DOHH2 (cell line): Measurements from ENCODE around the gene CACNA1D.

Experiments
- H3F3A ChIP-seq: fragments of 200-600 bp; sonication (generic), shearing (Covaris generic); 2 replicates; pipeline ENCODE4 v1.6.0; 2016; ENCODE audit warnings: antibody characterized with exemption, mild to moderate bottlenecking; ENCODE audit not compliant: control insufficient read depth, insufficient read depth
- H3K27ac ChIP-seq: fragments of 200-600 bp; sonication (generic); 2 replicates; pipeline ENCODE4 v1.5.1; 2014; ENCODE audit warnings: low read depth, mild to moderate bottlenecking, low read length, moderate library complexity
- H3K27me3 ChIP-seq: fragments of 200-600 bp; sonication (generic); 2 replicates; pipeline ENCODE4 v1.6.1; 2014; ENCODE audit warnings: mild to moderate bottlenecking, low read length, mixed read lengths; ENCODE audit not compliant: control insufficient read depth
- H3K36me3 ChIP-seq: fragments of 200-600 bp; sonication (generic); 2 replicates; pipeline ENCODE4 v1.6.1; 2014; ENCODE audit warnings: mild to moderate bottlenecking, low read length, moderate library complexity, mixed read lengths; ENCODE audit not compliant: control insufficient read depth
- H3K4me1 ChIP-seq: fragments of 200-600 bp; sonication (generic); 2 replicates; pipeline ENCODE4 v1.6.1; 2014; ENCODE audit warnings: mild to moderate bottlenecking, low read length, mixed read lengths; ENCODE audit not compliant: control insufficient read depth
- H3K4me2 ChIP-seq: fragments of 200-600 bp; sonication (generic); 2 replicates; pipeline ENCODE4 v1.6.0; 2014; ENCODE audit warnings: mild to moderate bottlenecking, low read length, moderate library complexity
- H3K4me3 ChIP-seq: fragments of 200-600 bp; sonication (generic); 2 replicates; pipeline ENCODE4 v1.5.1; 2014; ENCODE audit warnings: mild to moderate bottlenecking, low read length, mixed read lengths
- H3K79me2 ChIP-seq: fragments of 200-600 bp; sonication (generic); 2 replicates; pipeline ENCODE4 v1.6.1; 2014; ENCODE audit warnings: mild to moderate bottlenecking, low read length, mixed read lengths; ENCODE audit not compliant: control insufficient read depth
- H3K9me2 ChIP-seq: fragments of 200-600 bp; sonication (generic); replicated peaks from 2 replicates; pipeline ENCODE4 v1.6.1; 2014; ENCODE audit warnings: mild to moderate bottlenecking, low read length, mixed read lengths; ENCODE audit not compliant: control insufficient read depth
- H3K9me3 ChIP-seq: fragments of 200-600 bp; sonication (generic); 2 replicates; pipeline ENCODE4 v1.6.1; 2014; ENCODE audit warnings: antibody characterized with exemption, low read length, mixed read lengths; ENCODE audit not compliant: control insufficient read depth, insufficient read depth
- H4K20me1 ChIP-seq: fragments of 200-600 bp; sonication (generic); 2 replicates; pipeline ENCODE4 v1.6.0; 2014; ENCODE audit warnings: low read depth, mild to moderate bottlenecking, antibody characterized with exemption, low read length, moderate library complexity; ENCODE audit not compliant: control insufficient read depth, insufficient read depth
- CTCF ChIP-seq: fragments of 200-600 bp; sonication (generic); IDR thresholded peaks from one replicate; pipeline ENCODE4 v1.5.1; 2014; ENCODE audit warnings: antibody characterized with exemption, mild to moderate bottlenecking, low read depth, low read length; ENCODE audit not compliant: poor library complexity, severe bottlenecking
- EZH2phosphoT487 ChIP-seq: fragments of 200-600 bp; sonication (generic); IDR thresholded peaks from 2 replicates; pipeline ENCODE4 v1.6.1; 2017; ENCODE audit warnings: borderline replicate concordance, mild to moderate bottlenecking, antibody characterized with exemption, low read length, moderate library complexity, mixed read lengths

Gene CACNA1D

GRCh38 chr3:53581671-53582070, 87.3 kb downstream of the CACNA1D start:
- H3F3A ChIP-seq, result no peaks in the 10 kb centered on the region
- no peaks in the 10 kb centered on the region for H3K4me1 ChIP-seq
- no peak overlapping the region for H3K4me2 ChIP-seq
- peaks cover 17% of the 10 kb centered on the region; the same call in 1 of the 2 replicates for H3K27me3 ChIP-seq
- no peaks in the 10 kb centered on the region for H3K9me3 ChIP-seq
- H3K36me3 ChIP-seq, result no peaks in the 10 kb centered on the region
- no peak for TF ChIP-seq EZH2phosphoT487
- H3K4me3 ChIP-seq, result no peak overlapping the region
- H3K27ac ChIP-seq, result no peak overlapping the region
- H4K20me1 ChIP-seq, result no peaks in the 10 kb centered on the region
- no peaks in the 10 kb centered on the region for H3K9me2 ChIP-seq
- H3K79me2 ChIP-seq, result no peaks in the 10 kb centered on the region

- no peaks in the 10 kb centered on the region for H3K9me3 ChIP-seq
- no peaks in the 10 kb centered on the region for H3F3A ChIP-seq
- no peak overlapping the region for H3K4me2 ChIP-seq
- no peaks in the 10 kb centered on the region for H3K4me1 ChIP-seq
- no peaks in the 10 kb centered on the region for H4K20me1 ChIP-seq
- no peaks in the 10 kb centered on the region for H3K9me2 ChIP-seq
- no peaks in the 10 kb centered on the region for H3K79me2 ChIP-seq
- no peak overlapping the region for H3K4me3 ChIP-seq
- TF ChIP-seq CTCF (no peak), EZH2phosphoT487 (no peak)
- H3K36me3 ChIP-seq, result no peaks in the 10 kb centered on the region
- no peak overlapping the region for H3K27ac ChIP-seq
- peaks cover 23% of the 10 kb centered on the region for H3K27me3 ChIP-seq
Measured at GRCh38 chr3:53583161-53583690, 88.8 kb downstream of the CACNA1D start.

DNA sequence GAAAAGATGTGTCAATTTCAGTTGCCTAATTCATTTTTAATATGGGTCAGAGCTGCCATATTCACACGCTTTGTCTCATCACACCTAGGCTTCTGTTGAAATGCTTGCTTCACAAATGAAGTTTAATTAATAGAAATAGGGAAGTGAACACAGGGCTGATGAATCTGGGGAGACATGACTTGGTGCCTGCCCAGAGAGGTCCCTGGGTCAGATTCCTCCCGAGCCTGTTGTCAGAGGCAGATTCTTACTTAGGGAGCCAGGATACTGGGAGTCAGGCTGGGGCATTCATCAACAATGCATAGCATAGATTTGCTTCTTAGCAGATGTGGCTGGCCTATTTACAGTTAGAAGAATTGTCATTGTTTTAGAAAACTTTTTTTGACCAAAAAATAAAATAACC, 90.6 kb downstream of the CACNA1D start:
- no peaks in the 10 kb centered on the region for H4K20me1 ChIP-seq
- no peaks in the 10 kb centered on the region for H3K79me2 ChIP-seq
- no peak for TF ChIP-seq CTCF
- no peak for TF ChIP-seq EZH2phosphoT487
- no peak overlapping the region for H3K4me3 ChIP-seq
- no peaks in the 10 kb centered on the region for H3F3A ChIP-seq
- H3K4me1 ChIP-seq, result no peaks in the 10 kb centered on the region
- H3K9me3 ChIP-seq, result no peaks in the 10 kb centered on the region
- H3K27me3 ChIP-seq, result peaks cover 23% of the 10 kb centered on the region
- H3K27ac ChIP-seq, result no peak overlapping the region
- H3K9me2 ChIP-seq, result no peaks in the 10 kb centered on the region
- no peak overlapping the region for H3K4me2 ChIP-seq
- H3K36me3 ChIP-seq, result no peaks in the 10 kb centered on the region

- Histone ChIP-seq H3F3A (no peaks in the 10 kb centered on the region), H3K27ac (no peak overlapping the region), H4K20me1 (no peaks in the 10 kb centered on the region), H3K27me3 (peaks cover 23% of the 10 kb centered on the region), H3K4me1 (no peaks in the 10 kb centered on the region), H3K9me3 (no peaks in the 10 kb centered on the region), H3K4me3 (no peak overlapping the region), H3K79me2 (no peaks in the 10 kb centered on the region), H3K4me2 (no peak overlapping the region), H3K9me2 (no peaks in the 10 kb centered on the region), H3K36me3 (no peaks in the 10 kb centered on the region)
- TF ChIP-seq EZH2phosphoT487 (no peak), CTCF (no peak)
Measured at GRCh38 chr3:53585627-53586026, 91.2 kb downstream of the CACNA1D start.
